AG08395 (cell line): ENCODE measurements around the gene RGS3.

Experiments
- DNase-seq: peaks from one replicate; pipeline ENCODE4 v3.0.0; 2012; ENCODE audit warnings: mixed read lengths, low spot score

The RGS3 gene

GRCh38 chr9:113511856-113512761, 48.6 kb downstream of the RGS3 start:
- no peak for DNase-seq

GRCh38 chr9:113513111-113513510, 49.6 kb downstream of the RGS3 start:
- DNase-seq = no peak

GRCh38 chr9:113513536-113513935, 50.0 kb downstream of the RGS3 start:
- DNase-seq = no peak

GRCh38 chr9:113514061-113514460, 50.5 kb downstream of the RGS3 start:
- DNase-seq = no peak

- DNase-seq = no peak
Observed at GRCh38 chr9:113514748-113515147, 51.2 kb downstream of the RGS3 start.

- no peak for DNase-seq
Observed at GRCh38 chr9:113515862-113516261, 52.3 kb downstream of the RGS3 start.

GRCh38 chr9:113516840-113517577, 53.5 kb downstream of the RGS3 start:
- DNase-seq = no peak

GRCh38 chr9:113519426-113520108, 56.0 kb downstream of the RGS3 start:
- peak; percentile 28 for DNase-seq

GRCh38 chr9:113520109-113520642, 56.6 kb downstream of the RGS3 start:
- DNase-seq = no peak

GRCh38 chr9:113521693-113522255, 58.2 kb downstream of the RGS3 start:
- DNase-seq = no peak

GRCh38 chr9:113522419-113522818, 58.9 kb downstream of the RGS3 start:
- no peak for DNase-seq

GRCh38 chr9:113522858-113523257, 59.3 kb downstream of the RGS3 start:
- DNase-seq = no peak

- peak; percentile 67 for DNase-seq
Observed at GRCh38 chr9:113523421-113524141, 60.1 kb downstream of the RGS3 start.

- no peak for DNase-seq
Observed at GRCh38 chr9:113524468-113524867, 60.9 kb downstream of the RGS3 start.

- no peak for DNase-seq
Observed at GRCh38 chr9:113525205-113525604, 61.7 kb downstream of the RGS3 start.

GRCh38 chr9:113525831-113526230, 62.3 kb downstream of the RGS3 start:
- no peak for DNase-seq

GRCh38 chr9:113526231-113526746, 62.8 kb downstream of the RGS3 start:
- DNase-seq = no peak

GRCh38 chr9:113526841-113527240, 63.3 kb downstream of the RGS3 start:
- no peak for DNase-seq

GRCh38 chr9:113528088-113528487, 64.6 kb downstream of the RGS3 start:
- DNase-seq = no peak

- no peak for DNase-seq
Observed at GRCh38 chr9:113528811-113529210, 65.3 kb downstream of the RGS3 start.
